ENCODE measurements around the gene TLE2. TPM values are rescaled to one million over a fixed set of nuclear protein-coding genes. Genes with fewer than 3 reads are reported as not detected.

TLE2 gene
- total RNA-seq = 0.58 and 1.9 TPM in 2 replicates

DNA sequence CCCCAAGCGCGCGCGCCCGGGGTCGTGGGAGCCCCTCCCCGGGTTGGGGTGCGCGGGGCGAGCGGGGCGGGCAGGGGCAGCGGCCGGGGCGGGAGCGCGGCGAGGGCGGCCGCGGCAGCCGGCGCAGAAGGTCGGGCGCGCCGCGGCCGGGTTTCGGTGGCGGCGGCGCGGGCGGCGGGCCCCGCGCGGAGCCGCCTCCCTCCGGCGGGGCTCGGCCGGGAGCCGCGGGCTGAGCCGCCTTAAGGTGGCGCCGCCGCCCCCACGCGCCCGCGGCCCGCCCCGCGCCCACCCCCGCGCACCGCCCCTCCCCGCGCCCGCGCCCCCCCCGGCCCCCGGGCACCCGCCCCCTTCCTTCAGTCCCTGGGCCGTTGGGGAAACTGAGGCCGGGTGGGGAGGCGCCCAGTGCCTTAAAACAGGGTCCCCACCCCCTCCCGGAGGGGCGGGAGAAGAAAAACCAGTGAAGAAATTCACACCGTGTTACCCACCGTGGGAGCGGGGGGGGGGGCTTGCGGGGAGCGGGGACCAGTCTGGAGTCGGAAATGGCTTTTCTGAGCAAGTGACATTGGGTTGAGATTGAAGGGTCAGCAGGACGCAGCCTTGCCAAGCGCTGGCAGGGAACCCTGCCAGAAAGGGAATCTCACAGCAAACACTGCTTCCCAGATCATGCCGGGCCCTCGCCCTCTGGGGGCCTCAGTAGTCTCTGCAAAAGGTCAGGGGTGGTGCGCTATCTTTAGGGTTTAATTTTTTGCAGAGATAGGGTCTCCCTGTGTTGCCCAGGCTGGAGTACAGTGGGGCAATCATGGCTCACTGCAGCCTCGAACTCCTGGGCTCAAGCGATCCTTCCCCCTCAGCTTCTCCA is at the start of gene TLE2:
TLE2 (minus strand) TSS at position 216 of the 859 bp plus-strand sequence. CDS start 376 bp downstream, outside the sequence.

DNA sequence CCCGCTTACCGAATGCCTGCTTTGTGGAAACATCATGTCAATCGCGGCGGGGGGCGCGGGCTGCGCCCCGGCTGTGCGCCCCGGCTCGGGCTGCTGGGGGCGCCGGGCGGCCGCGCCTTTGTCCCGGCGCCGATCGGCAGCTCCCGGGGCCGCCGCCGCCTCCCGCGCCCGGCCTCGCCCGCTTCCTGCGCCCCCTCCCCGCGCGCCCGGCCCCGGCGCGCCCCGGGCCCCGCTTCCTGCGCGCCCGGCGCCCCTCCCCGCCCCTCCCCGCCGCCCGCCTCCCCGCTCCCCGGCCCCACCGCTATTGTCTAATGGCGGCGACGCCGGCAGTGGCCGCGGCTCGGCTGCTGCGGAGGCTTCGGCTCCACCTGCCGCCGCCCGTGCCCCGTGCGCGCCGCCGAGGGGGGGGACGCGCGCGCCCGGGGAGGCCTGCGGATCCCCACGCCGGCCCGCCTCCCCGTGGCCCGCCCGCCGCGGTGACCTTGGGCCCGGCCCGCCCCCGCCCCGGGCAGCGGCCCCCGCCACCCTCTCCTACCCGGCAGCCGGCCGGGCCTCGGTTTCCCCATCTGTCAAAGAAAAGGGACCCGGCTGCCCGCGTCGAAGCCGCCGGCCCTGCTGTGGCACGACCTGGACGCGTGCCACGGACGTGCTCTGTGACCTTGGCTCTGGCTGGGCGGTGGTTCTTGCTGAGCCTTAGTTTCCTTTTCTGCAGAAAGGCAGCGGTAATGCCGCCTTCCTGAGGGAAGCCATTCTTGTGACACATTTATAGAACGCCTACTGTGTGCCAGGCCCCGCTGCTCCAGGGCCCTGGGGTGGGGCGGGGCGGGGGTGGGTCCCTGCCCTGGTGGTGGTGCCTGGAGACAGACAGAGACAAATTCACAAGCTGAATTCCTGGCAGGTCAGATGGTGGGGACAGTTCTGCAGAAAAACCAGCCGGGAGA is 33.4 kb upstream of the TLE2 start, which contains the start of gene TLE5:
TLE5 (minus strand) TSS at position 331 of the 941 bp plus-strand sequence; CDS start at position 36, 295 bp downstream.

DNA sequence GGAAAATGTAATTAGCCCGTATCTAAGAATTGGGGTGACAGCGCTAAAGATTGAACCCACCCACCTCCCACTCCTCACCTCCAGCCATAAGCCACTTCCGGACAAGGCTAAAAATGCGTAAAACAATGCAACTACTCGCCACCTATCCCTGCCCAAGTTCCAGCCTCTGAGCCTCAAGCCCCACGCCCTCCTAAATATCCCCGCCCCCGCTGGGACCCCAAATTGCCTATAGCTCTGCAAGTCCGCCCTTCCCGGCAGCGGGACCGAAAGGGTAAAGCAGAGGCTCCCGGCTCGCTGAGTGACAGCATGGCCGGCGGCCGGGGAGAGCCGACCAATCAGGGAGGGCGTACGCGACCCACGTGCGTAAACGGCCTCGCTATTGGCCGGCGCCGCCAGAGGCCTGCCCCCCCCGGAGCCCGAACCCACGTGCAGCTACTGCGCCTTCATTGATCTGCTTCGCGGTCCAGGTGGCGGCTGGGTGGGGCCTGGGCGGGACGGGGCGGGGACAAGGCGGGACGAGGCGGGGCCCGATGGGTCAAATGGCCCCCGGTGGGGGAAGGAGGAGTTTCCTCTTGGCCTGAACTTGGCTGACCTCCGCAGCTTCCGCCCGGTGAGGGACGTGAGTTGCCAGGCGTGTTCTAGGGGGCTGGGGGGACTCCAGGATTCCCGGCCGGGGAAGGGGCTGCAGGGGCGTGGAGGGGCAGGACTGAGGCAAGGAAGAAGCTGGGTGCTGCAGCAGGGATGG is 51.9 kb downstream of the TLE2 start, which contains the start of gene TLE6:
TLE6 (plus strand) TSS at position 564 of the 745 bp plus-strand sequence. CDS start 670 bp downstream, outside the sequence.

Other genes starting within 250 kb of the TLE2 start
- 59.1 and 59.5 TPM in 2 replicates for gene SGTA, start 246.0 kb downstream of the TLE2 start, total RNA-seq
- gene THOP1, start 243.8 kb downstream of the TLE2 start, total RNA-seq = 141 and 171 TPM in 2 replicates
- 0.86 and 1.4 TPM in 2 replicates for gene ZNF554, start 209.4 kb downstream of the TLE2 start, total RNA-seq
- gene ZNF555, start 187.8 kb downstream of the TLE2 start, total RNA-seq = 2.0 and 2.3 TPM in 2 replicates
- not detected in 2 replicates for gene ZNF556, start 161.9 kb downstream of the TLE2 start, total RNA-seq
- gene ZNF57, start 128.4 kb downstream of the TLE2 start, total RNA-seq = 0.58 and 2.7 TPM in 2 replicates
- 2.0 and 3.5 TPM in 2 replicates for gene ZNF77, start 84.3 kb downstream of the TLE2 start, total RNA-seq
- 0.71 and 3.7 TPM in 2 replicates for gene TLE6, start 51.7 kb downstream of the TLE2 start, total RNA-seq
- 358 and 456 TPM in 2 replicates for gene TLE5, start 33.2 kb upstream of the TLE2 start, total RNA-seq
- gene GNA11, start 65.1 kb upstream of the TLE2 start, total RNA-seq = 58.0 and 86.2 TPM in 2 replicates
- 0.35 TPM in 1 of 2 replicates, not detected in the other for gene GNA15, start 106.8 kb upstream of the TLE2 start, total RNA-seq
- not detected in 2 replicates for gene S1PR4, start 149.5 kb upstream of the TLE2 start, total RNA-seq
- 124 and 130 TPM in 2 replicates for gene NCLN, start 156.7 kb upstream of the TLE2 start, total RNA-seq
- not detected in 2 replicates for gene CELF5, start 195.4 kb upstream of the TLE2 start, total RNA-seq